ENCODE data around the gene DOCK1.

DNA sequence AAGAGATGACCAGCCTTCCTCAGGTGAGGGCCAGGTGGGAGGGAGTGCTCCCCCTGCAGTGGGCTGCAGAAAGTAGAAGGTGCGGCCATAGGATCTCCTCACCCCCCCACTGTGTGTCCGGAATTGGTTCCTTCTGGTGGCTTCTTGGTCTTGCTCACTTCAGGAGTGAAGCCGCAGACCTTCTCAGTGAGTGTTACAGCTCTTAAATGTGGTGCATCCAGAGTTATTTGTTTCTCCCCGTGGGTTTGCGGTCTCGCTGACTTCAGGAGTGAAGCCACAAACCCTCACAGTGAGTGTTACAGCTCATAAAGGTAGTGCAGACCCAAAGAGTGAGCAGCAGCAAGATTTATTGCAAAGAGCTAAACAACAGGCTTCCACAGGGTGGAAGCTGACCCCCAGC lies 553.6 kb downstream of the DOCK1 start:
- TF ChIP-seq CTCF (IDR thresholded peaks at IDR 0.05) (no peak), POLR2A (IDR thresholded peaks at IDR 0.05) (no peak)
